ENCODE results near the gene HBP1.
"Not testable (repeated sequence)": the region's sequence is repeated elsewhere in the genome, so short reads cannot be mapped to it uniquely, and the experiment has no call there.

The HBP1 gene

DNA sequence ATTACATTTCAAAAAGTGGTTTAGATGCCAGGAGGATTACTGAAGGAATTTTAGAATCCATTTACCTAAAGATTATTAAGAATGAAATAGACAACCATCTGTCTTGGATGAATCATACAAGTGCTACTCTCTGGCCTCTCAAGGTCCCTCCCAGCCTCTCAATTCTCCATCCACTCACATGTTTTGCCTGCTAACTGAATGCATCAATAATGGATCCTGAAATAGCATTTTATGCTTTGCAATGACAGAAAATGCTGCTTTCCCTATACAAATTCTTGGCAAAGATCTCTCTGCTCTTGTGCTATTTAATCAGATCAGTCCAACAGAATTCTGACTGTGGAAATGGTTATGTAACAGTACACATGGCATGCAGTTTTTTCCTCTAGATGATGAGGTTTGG lies 68.1 kb downstream of the HBP1 start:
- H3K27ac ChIP-seq (ENCODE audit: low read depth in 2 of 2, low read length in 2 of 2), result no peak overlapping the region
- no peak overlapping the region for H3K9ac ChIP-seq (ENCODE audit: low read depth in 1 of 2, low read length in 2 of 2)
- no peak overlapping the region for H3K4me3 ChIP-seq (ENCODE audit: low read length in 2 of 2)
- H3K9me3 ChIP-seq (ENCODE audit: control insufficient read depth in 2 of 2, low read length in 2 of 2), result no peaks in the 10 kb centered on the region
- H3K4me1 ChIP-seq (ENCODE audit: control insufficient read depth in 2 of 2, insufficient read depth in 2 of 2, low read length in 2 of 2), result no peaks in the 10 kb centered on the region
- H3K36me3 ChIP-seq (ENCODE audit: control insufficient read depth in 2 of 2, insufficient read depth in 2 of 2, low read length in 2 of 2), result peaks cover 4 to 8% of the 10 kb centered on the region in 2 donors
- no peaks in the 10 kb centered on the region for H3K27me3 ChIP-seq (ENCODE audit: control insufficient read depth in 2 of 2, insufficient read depth in 2 of 2, low read length in 2 of 2)

DNA sequence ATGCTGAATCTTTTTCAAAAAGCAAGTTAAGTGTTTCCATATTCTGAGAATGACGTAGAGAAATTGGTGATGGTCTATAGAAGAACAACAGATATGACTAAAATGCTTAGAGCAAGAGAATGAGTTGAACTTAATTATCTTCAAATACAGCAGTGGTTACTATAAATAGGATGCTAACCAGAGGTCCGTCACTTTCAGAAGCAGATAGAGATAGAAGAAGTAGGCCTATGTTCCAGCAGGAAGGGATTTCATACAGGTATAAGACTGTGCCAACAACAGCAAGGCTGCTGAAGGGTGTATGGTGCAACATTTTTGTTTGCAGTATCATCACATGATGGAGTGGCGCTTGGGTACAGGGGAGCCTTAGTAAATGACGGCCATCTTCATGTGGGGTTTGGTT lies 68.6 kb downstream of the HBP1 start:
- Histone ChIP-seq H3K27ac (ENCODE audit: low read depth in 2 of 2, low read length in 2 of 2) (no peak overlapping the region), H3K27me3 (ENCODE audit: control insufficient read depth in 2 of 2, insufficient read depth in 2 of 2, low read length in 2 of 2) (no peaks in the 10 kb centered on the region), H3K9ac (ENCODE audit: low read depth in 1 of 2, low read length in 2 of 2) (no peak overlapping the region), H3K9me3 (ENCODE audit: control insufficient read depth in 2 of 2, low read length in 2 of 2) (no peaks in the 10 kb centered on the region), H3K4me3 (ENCODE audit: low read length in 2 of 2) (no peak overlapping the region), H3K36me3 (ENCODE audit: control insufficient read depth in 2 of 2, insufficient read depth in 2 of 2, low read length in 2 of 2) (peaks cover 4 to 10% of the 10 kb centered on the region in 2 donors), H3K4me1 (ENCODE audit: control insufficient read depth in 2 of 2, insufficient read depth in 2 of 2, low read length in 2 of 2) (no peaks in the 10 kb centered on the region)

DNA sequence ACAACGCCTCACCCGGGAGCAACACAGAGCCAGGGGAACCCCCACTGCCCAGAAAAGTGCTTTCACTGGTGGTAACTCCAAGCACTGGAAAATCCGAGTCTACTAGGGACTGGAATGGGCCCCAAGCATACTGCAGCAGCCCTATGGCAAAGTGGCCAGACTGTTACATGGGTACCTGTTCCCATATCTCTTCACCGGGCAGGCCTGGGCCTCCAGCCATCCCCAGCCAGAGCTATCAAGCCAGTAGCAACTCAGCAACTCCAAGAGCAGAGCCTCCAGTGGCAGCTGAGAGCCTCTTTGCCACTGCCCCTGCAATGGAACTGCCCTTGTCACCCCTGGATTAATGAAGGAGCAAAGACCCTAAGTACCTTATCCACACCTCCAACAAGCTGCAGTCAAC lies 73.5 kb downstream of the HBP1 start:
- Histone ChIP-seq H3K36me3 (ENCODE audit: control insufficient read depth in 2 of 2, insufficient read depth in 2 of 2, low read length in 2 of 2) (peaks cover 7 to 14% of the 10 kb centered on the region in 2 donors), H3K9me3 (ENCODE audit: control insufficient read depth in 2 of 2, low read length in 2 of 2) (no peaks in the 10 kb centered on the region), H3K27me3 (ENCODE audit: control insufficient read depth in 2 of 2, insufficient read depth in 2 of 2, low read length in 2 of 2) (no peaks in the 10 kb centered on the region), H3K4me1 (ENCODE audit: control insufficient read depth in 2 of 2, insufficient read depth in 2 of 2, low read length in 2 of 2) (no peaks in the 10 kb centered on the region), H3K27ac (ENCODE audit: low read depth in 2 of 2, low read length in 2 of 2) (no peak overlapping the region), H3K4me3 (ENCODE audit: low read length in 2 of 2) (no peak overlapping the region), H3K9ac (ENCODE audit: low read depth in 1 of 2, low read length in 2 of 2) (no peak overlapping the region)

DNA sequence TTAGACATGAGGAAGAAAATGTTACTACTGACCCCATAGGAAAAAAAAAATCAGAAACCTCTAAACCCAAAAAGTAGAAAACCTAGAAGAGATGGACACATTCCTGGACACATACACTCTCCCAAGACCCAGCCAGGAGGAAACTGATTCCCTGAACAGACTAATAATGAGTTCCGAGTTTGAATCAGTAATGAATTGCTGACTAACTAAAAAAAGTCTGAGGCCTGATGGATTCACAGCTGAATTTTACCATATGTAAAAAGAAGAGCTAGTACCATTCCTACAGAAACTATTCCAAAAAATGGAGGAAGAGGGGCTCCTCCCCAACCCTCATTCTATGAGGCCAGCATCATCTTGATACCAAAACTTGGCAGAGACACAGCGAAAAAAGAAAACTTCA lies 75.8 kb downstream of the HBP1 start:
- H3K9ac ChIP-seq (ENCODE audit: low read depth in 1 of 2, low read length in 2 of 2), result no peak overlapping the region
- no peak overlapping the region for H3K27ac ChIP-seq (ENCODE audit: low read depth in 2 of 2, low read length in 2 of 2)
- H3K36me3 ChIP-seq (ENCODE audit: control insufficient read depth in 2 of 2, insufficient read depth in 2 of 2, low read length in 2 of 2), result peaks cover 9 to 20% of the 10 kb centered on the region in 2 donors
- H3K4me3 ChIP-seq (ENCODE audit: low read length in 2 of 2), result no peak overlapping the region
- no peaks in the 10 kb centered on the region for H3K4me1 ChIP-seq (ENCODE audit: control insufficient read depth in 2 of 2, insufficient read depth in 2 of 2, low read length in 2 of 2)
- H3K9me3 ChIP-seq (ENCODE audit: control insufficient read depth in 2 of 2, low read length in 2 of 2), result no peaks in the 10 kb centered on the region
- no peaks in the 10 kb centered on the region for H3K27me3 ChIP-seq (ENCODE audit: control insufficient read depth in 2 of 2, insufficient read depth in 2 of 2, low read length in 2 of 2)

DNA sequence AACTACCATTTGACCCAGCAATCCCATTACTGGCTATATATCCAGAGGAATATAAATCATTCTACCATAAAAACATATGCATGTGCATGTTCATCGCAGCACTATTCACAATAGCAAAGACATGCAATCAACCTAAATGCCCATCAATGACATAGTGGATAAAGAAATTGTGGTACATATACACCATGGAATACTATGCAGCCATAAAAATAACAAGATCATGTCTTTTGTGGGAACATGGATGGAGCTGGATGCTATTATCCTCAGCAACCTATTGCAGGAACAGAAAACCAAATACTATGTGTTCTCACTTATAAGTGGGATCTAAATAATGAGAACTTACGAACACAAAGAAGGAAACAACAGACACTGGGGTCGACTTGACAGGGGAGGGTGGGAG lies 78.0 kb downstream of the HBP1 start:
- H3K9me3 ChIP-seq (ENCODE audit: control insufficient read depth in 2 of 2, low read length in 2 of 2), result not testable (repeated sequence)

DNA sequence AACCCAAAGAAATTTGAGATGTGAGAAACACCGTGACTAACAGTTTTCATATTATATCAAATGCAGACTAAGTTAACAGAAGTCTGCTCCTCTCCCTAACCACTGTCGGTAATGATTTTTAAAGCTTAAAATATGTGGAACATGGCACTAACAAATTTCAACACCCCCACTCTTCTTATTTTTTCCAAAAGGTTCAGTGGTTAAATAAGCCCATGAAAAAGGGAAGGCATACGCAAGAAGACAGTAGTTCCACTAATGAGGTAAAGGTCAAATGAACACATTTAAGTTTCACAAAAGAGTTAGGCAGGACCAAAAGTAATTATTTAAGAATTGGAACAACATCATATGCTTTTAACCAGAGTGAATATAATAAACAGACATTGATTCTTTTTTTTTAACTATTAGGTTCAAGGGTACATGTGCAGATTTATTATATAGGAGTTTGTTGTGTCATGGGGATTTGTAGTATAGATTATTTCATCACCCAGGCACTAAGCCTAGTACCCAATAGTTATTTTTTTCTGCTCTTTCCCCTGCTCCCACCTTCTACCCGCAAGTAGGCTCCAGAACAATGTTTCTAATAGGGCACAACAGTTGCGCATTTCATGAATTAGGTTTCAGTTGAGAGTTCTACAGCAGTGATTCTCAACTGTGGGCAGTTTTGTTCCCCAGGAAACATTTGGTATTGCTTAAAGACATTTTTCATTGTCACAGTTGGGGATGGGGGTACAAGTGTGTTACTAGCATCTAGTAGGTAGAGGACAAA lies 79.9 kb downstream of the HBP1 start:
- no peaks in the 10 kb centered on the region for H3K9me3 ChIP-seq (ENCODE audit: control insufficient read depth in 2 of 2, low read length in 2 of 2)
- H3K9ac ChIP-seq (ENCODE audit: low read depth in 1 of 2, low read length in 2 of 2), result no peak overlapping the region
- peaks cover 9 to 18% of the 10 kb centered on the region in 2 donors for H3K36me3 ChIP-seq (ENCODE audit: control insufficient read depth in 2 of 2, insufficient read depth in 2 of 2, low read length in 2 of 2)
- no peak overlapping the region for H3K4me3 ChIP-seq (ENCODE audit: low read length in 2 of 2)
- H3K4me1 ChIP-seq (ENCODE audit: control insufficient read depth in 2 of 2, insufficient read depth in 2 of 2, low read length in 2 of 2), result no peaks in the 10 kb centered on the region
- no peak overlapping the region for H3K27ac ChIP-seq (ENCODE audit: low read depth in 2 of 2, low read length in 2 of 2)
- no peaks in the 10 kb centered on the region for H3K27me3 ChIP-seq (ENCODE audit: control insufficient read depth in 2 of 2, insufficient read depth in 2 of 2, low read length in 2 of 2)

More for the DNA sequence above, 78.0 kb downstream of the HBP1 start:
- not testable (repeated sequence) for H3K4me3 ChIP-seq (ENCODE audit: low read length in 2 of 2); H3K9ac ChIP-seq (ENCODE audit: low read depth in 1 of 2, low read length in 2 of 2); H3K27me3 ChIP-seq (ENCODE audit: control insufficient read depth in 2 of 2, insufficient read depth in 2 of 2, low read length in 2 of 2); H3K4me1 ChIP-seq (ENCODE audit: control insufficient read depth in 2 of 2, insufficient read depth in 2 of 2, low read length in 2 of 2); H3K27ac ChIP-seq (ENCODE audit: low read depth in 2 of 2, low read length in 2 of 2)
- peaks cover 9 to 20% of the 10 kb centered on the region in 2 donors for H3K36me3 ChIP-seq (ENCODE audit: control insufficient read depth in 2 of 2, insufficient read depth in 2 of 2, low read length in 2 of 2)

DNA sequence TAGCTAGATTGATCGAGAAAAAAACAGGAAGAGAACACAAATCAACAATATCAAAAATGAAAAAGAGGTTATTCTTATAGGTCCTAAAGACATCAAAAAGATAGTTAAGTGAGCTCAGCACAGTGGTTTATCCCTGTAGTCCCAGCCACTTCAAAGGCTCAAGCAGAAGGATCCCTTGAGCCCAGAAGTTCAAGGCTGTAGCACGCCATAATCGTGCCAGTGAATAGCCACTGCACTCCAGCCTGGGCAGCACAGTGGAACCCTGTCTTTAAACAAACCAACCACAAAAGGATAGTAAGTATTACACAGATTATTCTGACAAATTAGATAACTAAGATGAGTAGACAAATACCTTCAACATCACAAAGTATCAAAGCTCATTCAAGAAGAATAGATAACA lies 83.2 kb downstream of the HBP1 start:
- H3K27me3 ChIP-seq (ENCODE audit: control insufficient read depth in 2 of 2, insufficient read depth in 2 of 2, low read length in 2 of 2), result no peaks in the 10 kb centered on the region
- H3K9me3 ChIP-seq (ENCODE audit: control insufficient read depth in 2 of 2, low read length in 2 of 2), result no peaks in the 10 kb centered on the region
- H3K27ac ChIP-seq (ENCODE audit: low read depth in 2 of 2, low read length in 2 of 2), result no peak overlapping the region
- H3K4me1 ChIP-seq (ENCODE audit: control insufficient read depth in 2 of 2, insufficient read depth in 2 of 2, low read length in 2 of 2), result no peaks in the 10 kb centered on the region
- H3K36me3 ChIP-seq (ENCODE audit: control insufficient read depth in 2 of 2, insufficient read depth in 2 of 2, low read length in 2 of 2), result peaks cover 7 to 11% of the 10 kb centered on the region in 2 donors
- H3K4me3 ChIP-seq (ENCODE audit: low read length in 2 of 2), result no peak overlapping the region
- H3K9ac ChIP-seq (ENCODE audit: low read depth in 1 of 2, low read length in 2 of 2), result no peak overlapping the region
